Osteoblast (primary cell): Measurements from ENCODE around the gene NOL7. TPM values are rescaled to one million over a fixed set of nuclear protein-coding genes. Genes with fewer than 3 reads are reported as not detected.

Experiments
- DNase-seq: peaks from one replicate; pipeline ENCODE4 v3.0.0; 2011; ENCODE audit warnings: low spot score, mixed read lengths; ENCODE audit not compliant: insufficient read length; ENCODE audit errors: missing footprints
- H2AFZ ChIP-seq: 2 replicates; pipeline ENCODE4 v1.6.0; 2011; ENCODE audit warnings: mild to moderate bottlenecking, low read length
- H3K27ac ChIP-seq: 2 replicates; pipeline ENCODE4 v1.5.1; 2011; ENCODE audit warnings: mild to moderate bottlenecking, low read depth, low read length, moderate library complexity
- H3K27me3 ChIP-seq: 2 replicates; pipeline ENCODE4 v1.6.0; 2012; ENCODE audit warnings: mild to moderate bottlenecking, control low read depth, inconsistent platforms, low read length, moderate library complexity; ENCODE audit not compliant: insufficient read depth
- H3K36me3 ChIP-seq: 2 replicates; pipeline ENCODE4 v1.5.1; 2011; ENCODE audit warnings: mild to moderate bottlenecking, low read length, control low read depth, moderate library complexity; ENCODE audit not compliant: insufficient read depth
- H3K4me1 ChIP-seq: 2 replicates; pipeline ENCODE4 v1.5.1; 2011; ENCODE audit warnings: mild to moderate bottlenecking, low read length, control low read depth, moderate library complexity; ENCODE audit not compliant: insufficient read depth
- H3K4me2 ChIP-seq: 2 replicates; pipeline ENCODE4 v1.6.0; 2011; ENCODE audit warnings: mild to moderate bottlenecking, low read length; ENCODE audit not compliant: insufficient read depth
- H3K4me3 ChIP-seq: fragments of 200-600 bp; sonication (generic); 3 replicates; pipeline ENCODE4 v1.5.1; 2012; ENCODE audit warnings: mild to moderate bottlenecking, low read length, inconsistent platforms; ENCODE audit not compliant: insufficient read depth
- H3K79me2 ChIP-seq: 2 replicates; pipeline ENCODE4 v1.6.0; 2012; ENCODE audit warnings: mild to moderate bottlenecking, low read length, control low read depth, inconsistent platforms; ENCODE audit not compliant: insufficient read depth
- H3K9me3 ChIP-seq: 2 replicates; pipeline ENCODE4 v1.5.1; 2011; ENCODE audit warnings: low read depth, low read length, control low read depth
- H4K20me1 ChIP-seq: 2 replicates; pipeline ENCODE4 v1.6.0; 2012; ENCODE audit warnings: mild to moderate bottlenecking, low read length, control low read depth; ENCODE audit not compliant: insufficient read depth
- CTCF ChIP-seq: IDR thresholded peaks from 2 replicates; pipeline ENCODE4 v1.5.1; 2011; ENCODE audit warnings: mild to moderate bottlenecking, low read depth, low read length, moderate library complexity; ENCODE audit errors: extremely low read depth
- total RNA-seq: library from RNA; depleted of rRNA; stranded (reverse); fragments of >200 nt; gene quantifications from 2 replicates; pipeline ENCODE4 v1.2.3, GENCODE V29; 2012

NOL7 gene
- total RNA-seq, 1 donor, result 44.9 TPM

GRCh38 chr6:13579911-13580310, 35.2 kb upstream of the NOL7 start:
- Histone ChIP-seq H3K4me3 (no peak overlapping the region), H3K9me3 (no peaks in the 10 kb centered on the region)

GRCh38 chr6:13581700-13582229, 33.4 kb upstream of the NOL7 start:
- no peak overlapping the region for H3K4me3 ChIP-seq
- no peak overlapping the region for H2AFZ ChIP-seq
- TF ChIP-seq CTCF, result no peak
- H3K27ac ChIP-seq, result no peak overlapping the region
- peaks cover 6% of the 10 kb centered on the region for H3K36me3 ChIP-seq
- no peaks in the 10 kb centered on the region for H3K27me3 ChIP-seq
- H3K4me2 ChIP-seq, result no peak overlapping the region
- H4K20me1 ChIP-seq, result no peaks in the 10 kb centered on the region
- H3K4me1 ChIP-seq, result no peaks in the 10 kb centered on the region
- no peak for DNase-seq
- H3K9me3 ChIP-seq, result no peaks in the 10 kb centered on the region
- H3K79me2 ChIP-seq, result peaks cover under 1% of the 10 kb centered on the region

More at GRCh38 chr6:13579911-13580310, 35.2 kb upstream of the NOL7 start:
- H2AFZ ChIP-seq, result no peak overlapping the region
- peaks cover 4% of the 10 kb centered on the region for H4K20me1 ChIP-seq
- peaks cover 5% of the 10 kb centered on the region for H3K36me3 ChIP-seq
- H3K79me2 ChIP-seq, result peaks cover 11% of the 10 kb centered on the region
- TF ChIP-seq CTCF, result no peak
- H3K4me2 ChIP-seq, result no peak overlapping the region
- H3K27ac ChIP-seq, result no peak overlapping the region
- no peaks in the 10 kb centered on the region for H3K27me3 ChIP-seq
- H3K4me1 ChIP-seq, result no peaks in the 10 kb centered on the region
- no peak for DNase-seq

DNA sequence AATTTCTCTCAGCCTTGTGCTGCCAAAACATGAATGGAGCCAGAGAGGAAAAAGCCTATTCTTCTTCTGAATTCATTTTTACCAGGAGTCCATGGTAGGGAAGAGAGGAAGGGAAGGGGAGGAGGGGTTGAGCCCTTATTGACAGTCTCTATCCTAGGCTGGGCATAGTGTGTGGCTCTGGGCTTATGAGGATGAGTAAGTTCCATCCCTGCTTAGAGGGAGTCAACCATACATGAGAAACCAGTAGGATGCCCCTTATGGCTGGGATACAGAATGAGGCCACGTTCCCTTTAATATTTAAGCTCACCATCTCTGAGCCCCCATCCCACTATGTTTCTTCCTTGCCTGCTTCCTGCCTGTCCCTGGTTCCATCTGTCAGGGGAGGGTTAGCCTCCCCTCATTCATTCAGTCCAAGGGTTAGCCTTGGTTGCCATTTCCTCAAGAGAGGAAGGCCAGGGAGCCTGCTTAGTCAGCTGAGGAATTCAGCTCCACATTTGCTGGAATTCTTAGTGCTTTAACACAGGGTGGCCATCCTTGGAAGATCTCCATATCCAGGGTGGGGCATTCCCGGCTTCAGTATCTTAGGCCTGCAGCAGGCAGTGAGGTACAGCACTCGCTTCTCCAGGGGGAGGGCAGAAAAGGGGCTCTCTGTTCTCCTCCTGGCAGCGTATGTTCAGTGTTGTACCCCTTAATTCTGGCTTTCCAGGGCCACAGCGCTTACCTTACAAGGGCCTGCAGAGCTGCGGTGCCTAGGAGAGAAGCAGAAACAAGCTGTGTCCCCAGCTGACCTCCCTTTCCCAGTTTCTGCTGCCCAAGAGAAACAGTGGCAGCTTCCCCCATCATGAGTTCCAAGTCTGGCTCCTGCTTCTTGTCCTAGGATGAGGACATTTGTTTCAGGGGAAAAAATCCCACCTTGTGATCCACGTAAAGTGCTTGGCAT, 28.3 kb upstream of the NOL7 start:
- Histone ChIP-seq H3K27ac (no peak overlapping the region), H4K20me1 (no peaks in the 10 kb centered on the region), H3K4me1 (peaks cover 4% of the 10 kb centered on the region), H3K36me3 (peaks cover 15% of the 10 kb centered on the region), H2AFZ (peak overlapping the region; percentile 6), H3K4me2 (no peak overlapping the region), H3K4me3 (no peak overlapping the region), H3K9me3 (no peaks in the 10 kb centered on the region), H3K79me2 (no peaks in the 10 kb centered on the region), H3K27me3 (no peaks in the 10 kb centered on the region)
- no peak for TF ChIP-seq CTCF
- DNase-seq, result peak; percentile 85

- Histone ChIP-seq H3K36me3 (peaks cover 11% of the 10 kb centered on the region), H3K4me1 (peaks cover 4% of the 10 kb centered on the region), H3K79me2 (no peaks in the 10 kb centered on the region), H3K27ac (no peak overlapping the region), H3K4me3 (no peak overlapping the region), H2AFZ (no peak overlapping the region), H3K9me3 (no peaks in the 10 kb centered on the region), H3K4me2 (no peak overlapping the region), H4K20me1 (no peaks in the 10 kb centered on the region), H3K27me3 (no peaks in the 10 kb centered on the region)
- no peak for TF ChIP-seq CTCF
- DNase-seq, result no peak
Measured at GRCh38 chr6:13589801-13590200, 25.3 kb upstream of the NOL7 start.
